ENCODE data around the gene ZNF385C.

DNA sequence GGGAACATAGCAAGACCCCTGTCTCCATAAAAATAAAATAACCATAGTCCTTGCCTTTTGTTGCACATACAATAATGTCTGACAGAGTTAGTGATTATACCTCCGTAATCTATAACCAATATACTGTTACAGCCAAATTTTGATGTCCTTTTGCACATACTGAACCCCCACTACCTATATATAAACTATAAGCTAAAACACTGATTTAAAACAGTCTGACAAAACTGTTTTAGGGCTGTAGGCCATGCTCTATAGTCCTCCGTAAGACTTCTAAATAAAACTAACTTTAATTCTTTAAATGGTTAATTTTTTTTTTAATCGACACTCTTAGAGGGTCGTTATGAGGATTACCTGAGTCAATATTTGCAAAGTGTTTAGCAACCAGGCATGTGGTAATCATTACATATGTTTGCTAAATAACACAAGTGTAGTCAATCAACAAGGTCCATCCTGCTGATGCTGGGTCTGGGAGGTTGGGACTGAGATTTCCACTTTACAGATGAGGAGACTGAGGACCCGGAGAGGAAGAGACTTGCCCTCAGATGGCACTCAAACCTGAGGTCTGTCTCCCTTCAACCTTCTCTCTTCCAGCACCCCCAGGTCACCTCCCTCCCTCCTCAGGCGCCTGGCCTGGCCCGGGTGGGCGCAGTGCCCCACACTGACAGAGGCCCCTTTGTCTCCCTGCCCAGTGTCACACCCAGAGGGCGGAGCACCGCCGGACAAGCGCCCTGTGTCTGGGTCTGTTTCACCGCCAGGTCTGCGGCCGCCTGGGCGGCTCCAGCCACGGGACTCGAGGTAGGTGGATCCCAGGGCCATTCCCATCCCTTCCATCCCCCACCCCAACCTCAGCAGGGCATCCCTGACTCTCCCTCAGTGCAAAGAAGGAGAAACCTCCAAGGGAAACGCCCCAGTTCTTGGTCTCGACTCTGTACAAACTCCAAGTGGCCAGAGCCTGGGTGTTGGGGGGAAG is 10.3 kb downstream of the ZNF385C start:
- TF ChIP-seq ZFAT (CRISPR knock-in tag; conservative IDR thresholded peaks at IDR 0.05) (no peak), ZNF136 (CRISPR knock-in tag; IDR thresholded peaks at IDR 0.05; ENCODE audit: low read depth) (no peak), POLR2A (IDR thresholded peaks at IDR 0.05; ENCODE audit: insufficient read depth in 1 of 2, low read depth in 2 of 2, low read length in 2 of 2) (no peak), RBM39 (IDR thresholded peaks at IDR 0.05; ENCODE audit: low read depth, low read length, poor library complexity, severe bottlenecking) (peak; percentile 66), HIVEP1 (CRISPR knock-in tag; IDR thresholded peaks at IDR 0.05) (peak; percentile 80), GTF3A (CRISPR knock-in tag; conservative IDR thresholded peaks at IDR 0.05) (no peak)
- TF ChIP-seq, protein P1, sequence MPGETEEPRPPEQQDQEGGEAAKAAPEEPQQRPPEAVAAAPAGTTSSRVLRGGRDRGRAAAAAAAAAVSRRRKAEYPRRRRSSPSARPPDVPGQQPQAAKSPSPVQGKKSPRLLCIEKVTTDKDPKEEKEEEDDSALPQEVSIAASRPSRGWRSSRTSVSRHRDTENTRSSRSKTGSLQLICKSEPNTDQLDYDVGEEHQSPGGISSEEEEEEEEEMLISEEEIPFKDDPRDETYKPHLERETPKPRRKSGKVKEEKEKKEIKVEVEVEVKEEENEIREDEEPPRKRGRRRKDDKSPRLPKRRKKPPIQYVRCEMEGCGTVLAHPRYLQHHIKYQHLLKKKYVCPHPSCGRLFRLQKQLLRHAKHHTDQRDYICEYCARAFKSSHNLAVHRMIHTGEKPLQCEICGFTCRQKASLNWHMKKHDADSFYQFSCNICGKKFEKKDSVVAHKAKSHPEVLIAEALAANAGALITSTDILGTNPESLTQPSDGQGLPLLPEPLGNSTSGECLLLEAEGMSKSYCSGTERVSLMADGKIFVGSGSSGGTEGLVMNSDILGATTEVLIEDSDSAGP (CRISPR knock-in tag; IDR thresholded peaks at IDR 0.05; ENCODE audit: borderline replicate concordance) = peak; percentile 81; the same call in 1 of the 2 replicates
